HG02610 (cell line): ENCODE data around the gene STON2.
A peak's percentile ranks its signal among the peaks of the same experiment; 100 is the strongest.
"Not testable (repeated sequence)": the region's sequence is repeated elsewhere in the genome, so short reads cannot be mapped to it uniquely, and the experiment has no call there.

ENCODE experiments used
- ATAC-seq: cut with Tn5 transposase; IDR thresholded peaks from one replicate; pipeline ENCODE4 v1.9.1; 2021; ENCODE audit warnings: mild to moderate bottlenecking, moderate library complexity; ENCODE audit not compliant: unreplicated experiment

The STON2 gene

GRCh38 chr14:81233615-81234014 lies 166.5 kb downstream of the STON2 start:
- no peak for ATAC-seq

GRCh38 chr14:81231540-81231939 lies 168.6 kb downstream of the STON2 start:
- ATAC-seq, result no peak

GRCh38 chr14:81224222-81224621 lies 175.9 kb downstream of the STON2 start:
- ATAC-seq, result no peak

GRCh38 chr14:81223788-81224187 lies 176.3 kb downstream of the STON2 start:
- ATAC-seq, result not testable (repeated sequence)

- no peak for ATAC-seq
Observed at GRCh38 chr14:81222691-81223090, 177.4 kb downstream of the STON2 start.

- ATAC-seq, result no peak
Observed at GRCh38 chr14:81222126-81222525, 178.0 kb downstream of the STON2 start.

- ATAC-seq, result no peak
Observed at GRCh38 chr14:81221579-81222102, 178.5 kb downstream of the STON2 start.

GRCh38 chr14:81220830-81221578 lies 179.1 kb downstream of the STON2 start, which contains the start of gene GTF2A1:
Gene GTF2A1 (minus strand): TSS chr14:81220959. CDS start chr14:81220518, 441 bp downstream.
- peak; percentile 80 for ATAC-seq

GRCh38 chr14:81220580-81220829 lies 179.6 kb downstream of the STON2 start:
- ATAC-seq, result no peak

- no peak for ATAC-seq
Observed at GRCh38 chr14:81219759-81220579, 180.2 kb downstream of the STON2 start.

- ATAC-seq, result peak; percentile 61
Observed at GRCh38 chr14:81219210-81219758, 180.8 kb downstream of the STON2 start.

- no peak for ATAC-seq
Observed at GRCh38 chr14:81211844-81212243, 188.3 kb downstream of the STON2 start.
